SK-N-SH (cell line): ENCODE measurements around the gene DGLUCY.

Experiments
- EP300 ChIP-seq, 2 experiments: IDR thresholded peaks; 2 replicates each; pipeline versions ENCODE4 v1.4.0 to v1.6.1; 2012; ENCODE audit warnings: borderline replicate concordance in 1 of 2, low read depth in 1 of 2, low read length in 1 of 2
- GABPA ChIP-seq: IDR thresholded peaks from 2 replicates; pipeline ENCODE4 v1.4.0; 2012; ENCODE audit warnings: low read depth, mild to moderate bottlenecking
- GATA2 ChIP-seq: sonication (generic); formaldehyde crosslinking; IDR thresholded peaks from 2 replicates; pipeline ENCODE4 v1.5.0; 2020; ENCODE audit warnings: mild to moderate bottlenecking, missing genetic modification reagents
- NFIC ChIP-seq: IDR thresholded peaks from 2 replicates; pipeline ENCODE4 v1.4.0; 2012; ENCODE audit warnings: borderline replicate concordance
- POLR2AphosphoS5 ChIP-seq: IDR thresholded peaks from 2 replicates; pipeline ENCODE4 v1.6.1; 2012; ENCODE audit warnings: low read depth, low read length
- REST ChIP-seq: IDR thresholded peaks from 2 replicates; pipeline ENCODE4 v1.6.1; 2012; ENCODE audit warnings: mild to moderate bottlenecking, low read depth, low read length, moderate library complexity
- RFX5 ChIP-seq: IDR thresholded peaks from 2 replicates; pipeline ENCODE4 v1.6.1; 2012; ENCODE audit warnings: mild to moderate bottlenecking, improper control_type of control experiment, low read length
- SMC3 ChIP-seq: IDR thresholded peaks from 2 replicates; pipeline ENCODE4 v1.6.1; 2012; ENCODE audit warnings: low read depth, low read length, improper control_type of control experiment
- TF ChIP-seq, protein P1 (sequence below): fragments of 200-600 bp; sonication (generic); IDR thresholded peaks from 2 replicates; pipeline ENCODE4 v1.6.1; 2017; ENCODE audit warnings: antibody characterized with exemption, mild to moderate bottlenecking, moderate library complexity

DNA sequence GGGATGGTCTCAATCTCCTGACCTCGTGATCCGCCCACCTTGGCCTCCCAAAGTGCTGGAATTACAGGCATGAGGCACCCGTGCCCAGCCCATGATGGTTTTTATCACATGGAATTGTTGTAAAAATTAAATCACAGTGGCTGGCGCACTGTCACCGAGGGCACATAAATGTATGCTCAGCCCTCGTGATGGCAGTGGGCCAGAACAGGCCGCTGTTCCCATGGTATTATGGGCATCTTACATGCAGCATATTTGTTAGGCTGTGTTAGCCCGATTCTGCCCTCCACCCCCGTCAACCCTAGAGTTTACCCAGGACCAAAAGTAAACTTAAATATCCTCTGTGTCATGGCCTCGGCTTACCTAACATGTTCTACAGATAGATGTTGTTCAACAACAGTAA, 82.0 kb downstream of the DGLUCY start:
- no peak for TF ChIP-seq GATA2 (CRISPR knock-in tag)
- TF ChIP-seq, protein P1, sequence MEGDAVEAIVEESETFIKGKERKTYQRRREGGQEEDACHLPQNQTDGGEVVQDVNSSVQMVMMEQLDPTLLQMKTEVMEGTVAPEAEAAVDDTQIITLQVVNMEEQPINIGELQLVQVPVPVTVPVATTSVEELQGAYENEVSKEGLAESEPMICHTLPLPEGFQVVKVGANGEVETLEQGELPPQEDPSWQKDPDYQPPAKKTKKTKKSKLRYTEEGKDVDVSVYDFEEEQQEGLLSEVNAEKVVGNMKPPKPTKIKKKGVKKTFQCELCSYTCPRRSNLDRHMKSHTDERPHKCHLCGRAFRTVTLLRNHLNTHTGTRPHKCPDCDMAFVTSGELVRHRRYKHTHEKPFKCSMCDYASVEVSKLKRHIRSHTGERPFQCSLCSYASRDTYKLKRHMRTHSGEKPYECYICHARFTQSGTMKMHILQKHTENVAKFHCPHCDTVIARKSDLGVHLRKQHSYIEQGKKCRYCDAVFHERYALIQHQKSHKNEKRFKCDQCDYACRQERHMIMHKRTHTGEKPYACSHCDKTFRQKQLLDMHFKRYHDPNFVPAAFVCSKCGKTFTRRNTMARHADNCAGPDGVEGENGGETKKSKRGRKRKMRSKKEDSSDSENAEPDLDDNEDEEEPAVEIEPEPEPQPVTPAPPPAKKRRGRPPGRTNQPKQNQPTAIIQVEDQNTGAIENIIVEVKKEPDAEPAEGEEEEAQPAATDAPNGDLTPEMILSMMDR = no peak
- no peak for TF ChIP-seq EP300 (IDR thresholded peaks at IDR 0.05; ENCODE audit: borderline replicate concordance in 1 of 2, low read depth in 1 of 2, low read length in 1 of 2)
- no peak for TF ChIP-seq GABPA
- TF ChIP-seq NFIC = no peak
- no peak for TF ChIP-seq REST
- TF ChIP-seq POLR2AphosphoS5 = no peak
- no peak for TF ChIP-seq RFX5
- TF ChIP-seq SMC3 = no peak
